Measurements from ENCODE around the gene FRMD6.

Gene FRMD6

DNA sequence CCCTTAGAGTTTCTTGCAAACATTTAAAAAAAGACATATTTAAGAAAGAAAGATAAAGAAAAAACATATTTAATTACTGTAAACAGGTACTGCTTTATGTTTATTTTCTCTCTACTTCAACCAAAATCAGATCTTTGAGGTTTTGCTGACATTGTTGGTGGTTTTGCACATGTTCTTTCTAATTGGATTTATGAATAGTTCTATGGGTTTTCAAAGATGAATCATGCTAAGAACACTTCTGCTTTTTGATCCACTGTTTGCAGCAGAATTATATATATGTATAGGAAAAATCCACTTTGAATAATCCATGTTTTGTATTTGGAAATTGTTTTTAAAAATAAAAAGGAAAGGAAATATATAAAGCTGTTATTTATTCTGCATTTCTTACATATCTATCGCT, 78.4 kb downstream of the FRMD6 start:
- Histone ChIP-seq H3K27me3 (ENCODE audit: insufficient read depth, poor library complexity, severe bottlenecking) (peaks cover 1% of the 10 kb centered on the region), H3K4me3 (replicated peaks; ENCODE audit: insufficient read depth, low read length) (no peak overlapping the region), H3K27ac (replicated peaks) (no peak overlapping the region)
- DNase-seq (ENCODE audit: low read depth in 1 of 2, low spot score in 1 of 2) = no peak
- TF ChIP-seq POLR2AphosphoS5 (IDR thresholded peaks at IDR 0.05; ENCODE audit: low read depth) (no peak), GABPA (IDR thresholded peaks at IDR 0.05; ENCODE audit: low read depth) (no peak), SPI1 (IDR thresholded peaks at IDR 0.05; ENCODE audit: borderline replicate concordance, low read depth) (peak; percentile 51; the same call in 1 of the 2 replicates)

GRCh38 chr14:51730684-51731083, 79.0 kb downstream of the FRMD6 start:
- TF ChIP-seq SPI1 (IDR thresholded peaks at IDR 0.05; ENCODE audit: borderline replicate concordance, low read depth) = no peak
- TF ChIP-seq, protein P1, sequence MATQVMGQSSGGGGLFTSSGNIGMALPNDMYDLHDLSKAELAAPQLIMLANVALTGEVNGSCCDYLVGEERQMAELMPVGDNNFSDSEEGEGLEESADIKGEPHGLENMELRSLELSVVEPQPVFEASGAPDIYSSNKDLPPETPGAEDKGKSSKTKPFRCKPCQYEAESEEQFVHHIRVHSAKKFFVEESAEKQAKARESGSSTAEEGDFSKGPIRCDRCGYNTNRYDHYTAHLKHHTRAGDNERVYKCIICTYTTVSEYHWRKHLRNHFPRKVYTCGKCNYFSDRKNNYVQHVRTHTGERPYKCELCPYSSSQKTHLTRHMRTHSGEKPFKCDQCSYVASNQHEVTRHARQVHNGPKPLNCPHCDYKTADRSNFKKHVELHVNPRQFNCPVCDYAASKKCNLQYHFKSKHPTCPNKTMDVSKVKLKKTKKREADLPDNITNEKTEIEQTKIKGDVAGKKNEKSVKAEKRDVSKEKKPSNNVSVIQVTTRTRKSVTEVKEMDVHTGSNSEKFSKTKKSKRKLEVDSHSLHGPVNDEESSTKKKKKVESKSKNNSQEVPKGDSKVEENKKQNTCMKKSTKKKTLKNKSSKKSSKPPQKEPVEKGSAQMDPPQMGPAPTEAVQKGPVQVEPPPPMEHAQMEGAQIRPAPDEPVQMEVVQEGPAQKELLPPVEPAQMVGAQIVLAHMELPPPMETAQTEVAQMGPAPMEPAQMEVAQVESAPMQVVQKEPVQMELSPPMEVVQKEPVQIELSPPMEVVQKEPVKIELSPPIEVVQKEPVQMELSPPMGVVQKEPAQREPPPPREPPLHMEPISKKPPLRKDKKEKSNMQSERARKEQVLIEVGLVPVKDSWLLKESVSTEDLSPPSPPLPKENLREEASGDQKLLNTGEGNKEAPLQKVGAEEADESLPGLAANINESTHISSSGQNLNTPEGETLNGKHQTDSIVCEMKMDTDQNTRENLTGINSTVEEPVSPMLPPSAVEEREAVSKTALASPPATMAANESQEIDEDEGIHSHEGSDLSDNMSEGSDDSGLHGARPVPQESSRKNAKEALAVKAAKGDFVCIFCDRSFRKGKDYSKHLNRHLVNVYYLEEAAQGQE (IDR thresholded peaks at IDR 0.05; ENCODE audit: insufficient replicate concordance, low read depth) = no peak
- no peak for TF ChIP-seq GABPA (IDR thresholded peaks at IDR 0.05; ENCODE audit: low read depth)
- no peak for TF ChIP-seq POLR2AphosphoS5 (IDR thresholded peaks at IDR 0.05; ENCODE audit: low read depth)
- TF ChIP-seq, protein P2, sequence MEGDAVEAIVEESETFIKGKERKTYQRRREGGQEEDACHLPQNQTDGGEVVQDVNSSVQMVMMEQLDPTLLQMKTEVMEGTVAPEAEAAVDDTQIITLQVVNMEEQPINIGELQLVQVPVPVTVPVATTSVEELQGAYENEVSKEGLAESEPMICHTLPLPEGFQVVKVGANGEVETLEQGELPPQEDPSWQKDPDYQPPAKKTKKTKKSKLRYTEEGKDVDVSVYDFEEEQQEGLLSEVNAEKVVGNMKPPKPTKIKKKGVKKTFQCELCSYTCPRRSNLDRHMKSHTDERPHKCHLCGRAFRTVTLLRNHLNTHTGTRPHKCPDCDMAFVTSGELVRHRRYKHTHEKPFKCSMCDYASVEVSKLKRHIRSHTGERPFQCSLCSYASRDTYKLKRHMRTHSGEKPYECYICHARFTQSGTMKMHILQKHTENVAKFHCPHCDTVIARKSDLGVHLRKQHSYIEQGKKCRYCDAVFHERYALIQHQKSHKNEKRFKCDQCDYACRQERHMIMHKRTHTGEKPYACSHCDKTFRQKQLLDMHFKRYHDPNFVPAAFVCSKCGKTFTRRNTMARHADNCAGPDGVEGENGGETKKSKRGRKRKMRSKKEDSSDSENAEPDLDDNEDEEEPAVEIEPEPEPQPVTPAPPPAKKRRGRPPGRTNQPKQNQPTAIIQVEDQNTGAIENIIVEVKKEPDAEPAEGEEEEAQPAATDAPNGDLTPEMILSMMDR (IDR thresholded peaks at IDR 0.05; ENCODE audit: insufficient read depth, low read length) = no peak
- Histone ChIP-seq H3K27ac (replicated peaks) (no peak overlapping the region), H3K4me3 (replicated peaks; ENCODE audit: insufficient read depth, low read length) (no peak overlapping the region), H3K27me3 (ENCODE audit: insufficient read depth, poor library complexity, severe bottlenecking) (no peaks in the 10 kb centered on the region)
- no peak for DNase-seq (ENCODE audit: low read depth in 1 of 2, low spot score in 1 of 2)

DNA sequence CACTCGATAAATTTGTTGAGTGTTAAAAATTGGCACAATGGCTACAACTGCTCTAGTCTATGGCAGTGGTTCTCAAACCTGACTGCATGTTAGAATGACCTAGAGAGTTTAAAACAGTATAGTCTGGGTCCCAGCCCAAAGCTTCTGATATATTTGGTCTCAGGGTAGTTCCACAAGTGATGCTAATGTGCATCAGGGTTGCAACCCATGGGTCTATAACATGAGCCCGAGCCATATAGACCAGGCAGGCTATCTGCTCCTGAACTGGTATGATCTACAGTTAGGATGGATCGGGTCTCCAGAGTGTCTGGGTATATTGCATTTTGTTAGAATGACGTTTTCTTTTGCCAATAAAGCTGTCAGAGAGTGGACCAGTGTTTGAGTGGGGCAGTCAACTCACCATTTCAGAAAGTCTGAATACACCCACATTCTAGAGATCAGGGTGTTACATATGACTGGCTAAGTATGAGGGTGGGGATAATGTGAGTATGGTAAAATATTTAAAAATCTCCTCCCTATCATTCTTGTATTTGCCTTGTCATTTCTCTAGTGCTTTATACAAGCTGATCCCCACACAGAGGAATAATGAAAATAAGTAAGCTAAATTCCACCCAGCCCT, 80.9 kb downstream of the FRMD6 start:
- Histone ChIP-seq H3K4me3 (replicated peaks; ENCODE audit: insufficient read depth, low read length) (no peak overlapping the region), H3K27ac (replicated peaks) (no peak overlapping the region), H3K27me3 (ENCODE audit: insufficient read depth, poor library complexity, severe bottlenecking) (no peaks in the 10 kb centered on the region)
- TF ChIP-seq GABPA (IDR thresholded peaks at IDR 0.05; ENCODE audit: low read depth) = no peak
- no peak for TF ChIP-seq POLR2AphosphoS5 (IDR thresholded peaks at IDR 0.05; ENCODE audit: low read depth)
- TF ChIP-seq, protein P2 (IDR thresholded peaks at IDR 0.05; ENCODE audit: insufficient read depth, low read length) = no peak
- DNase-seq (ENCODE audit: low read depth in 1 of 2, low spot score in 1 of 2) = no peak

GRCh38 chr14:51733147-51733546, 81.4 kb downstream of the FRMD6 start:
- no peak for DNase-seq (ENCODE audit: low read depth in 1 of 2, low spot score in 1 of 2)
- TF ChIP-seq, protein P1 (IDR thresholded peaks at IDR 0.05; ENCODE audit: insufficient replicate concordance, low read depth) = no peak
- TF ChIP-seq, protein P2 (IDR thresholded peaks at IDR 0.05; ENCODE audit: insufficient read depth, low read length) = no peak
- TF ChIP-seq POLR2AphosphoS5 (IDR thresholded peaks at IDR 0.05; ENCODE audit: low read depth) = no peak
- no peak for TF ChIP-seq GABPA (IDR thresholded peaks at IDR 0.05; ENCODE audit: low read depth)
- TF ChIP-seq SPI1 (IDR thresholded peaks at IDR 0.05; ENCODE audit: borderline replicate concordance, low read depth) = no peak
- Histone ChIP-seq H3K27me3 (ENCODE audit: insufficient read depth, poor library complexity, severe bottlenecking) (no peaks in the 10 kb centered on the region), H3K27ac (replicated peaks) (no peak overlapping the region), H3K4me3 (replicated peaks; ENCODE audit: insufficient read depth, low read length) (no peak overlapping the region)
